ENCODE data around the gene ST8SIA2. TPM values are rescaled to one million over a fixed set of nuclear protein-coding genes. Genes with fewer than 3 reads are reported as not detected.

ST8SIA2 gene
- total RNA-seq, 2 donors from 2014 or later: 0.35 to 0.37 TPM

- no peak for DNase-seq (ENCODE audit: low spot score)
- no peak overlapping the region for H3K4me3 ChIP-seq
- no peaks in the 10 kb centered on the region for H3K36me3 ChIP-seq
- no peak overlapping the region for H3K27ac ChIP-seq
- H3K9me3 ChIP-seq: no peaks in the 10 kb centered on the region
- no peaks in the 10 kb centered on the region for H3K27me3 ChIP-seq
- TF ChIP-seq CTCF (IDR thresholded peaks at IDR 0.05): no peak
- no peaks in the 10 kb centered on the region for H3K4me1 ChIP-seq
Observed at GRCh38 chr15:92400573-92400972, 6.9 kb downstream of the ST8SIA2 start.

GRCh38 chr15:92400980-92401787 lies 7.5 kb downstream of the ST8SIA2 start:
- H3K27me3 ChIP-seq: no peaks in the 10 kb centered on the region
- H3K4me3 ChIP-seq: no peak overlapping the region
- TF ChIP-seq CTCF (IDR thresholded peaks at IDR 0.05): no peak
- no peaks in the 10 kb centered on the region for H3K4me1 ChIP-seq
- DNase-seq (ENCODE audit: low spot score): no peak
- no peaks in the 10 kb centered on the region for H3K9me3 ChIP-seq
- no peaks in the 10 kb centered on the region for H3K36me3 ChIP-seq
- H3K27ac ChIP-seq: no peak overlapping the region

GRCh38 chr15:92402751-92403150 lies 9.1 kb downstream of the ST8SIA2 start:
- no peaks in the 10 kb centered on the region for H3K36me3 ChIP-seq
- H3K4me3 ChIP-seq: no peak overlapping the region
- no peak for DNase-seq (ENCODE audit: low spot score)
- H3K4me1 ChIP-seq: no peaks in the 10 kb centered on the region
- TF ChIP-seq CTCF (IDR thresholded peaks at IDR 0.05): no peak
- H3K27ac ChIP-seq: no peak overlapping the region
- H3K9me3 ChIP-seq: no peaks in the 10 kb centered on the region
- no peaks in the 10 kb centered on the region for H3K27me3 ChIP-seq

- Histone ChIP-seq H3K9me3 (no peaks in the 10 kb centered on the region), H3K36me3 (no peaks in the 10 kb centered on the region), H3K27me3 (no peaks in the 10 kb centered on the region), H3K4me1 (no peaks in the 10 kb centered on the region), H3K27ac (no peak overlapping the region), H3K4me3 (no peak overlapping the region)
- DNase-seq (ENCODE audit: low spot score): no peak
- no peak for TF ChIP-seq CTCF (IDR thresholded peaks at IDR 0.05)
Observed at GRCh38 chr15:92405942-92406341, 12.3 kb downstream of the ST8SIA2 start.

DNA sequence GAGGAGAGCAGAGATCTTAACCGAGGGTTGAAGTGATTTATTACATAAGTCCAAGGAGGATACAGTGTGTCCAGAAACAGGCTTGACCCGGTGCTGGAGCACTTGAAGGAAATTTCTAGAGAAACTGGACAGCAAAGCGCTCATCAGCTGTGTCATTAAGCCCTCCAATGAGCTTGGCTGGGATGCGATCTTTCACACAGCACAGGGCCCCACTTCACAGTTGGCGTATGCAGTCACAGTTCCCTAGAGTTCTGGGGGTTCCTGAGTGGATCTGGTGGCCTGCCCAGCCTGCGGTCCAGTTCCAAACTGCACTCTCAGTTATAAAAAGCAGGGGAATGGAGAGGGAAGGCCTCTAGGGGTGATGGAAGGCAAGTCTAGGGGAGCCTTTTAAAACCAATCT lies 13.6 kb downstream of the ST8SIA2 start:
- no peak for DNase-seq (ENCODE audit: low spot score)
- Histone ChIP-seq H3K4me3 (no peak overlapping the region), H3K4me1 (no peaks in the 10 kb centered on the region), H3K27ac (no peak overlapping the region), H3K27me3 (no peaks in the 10 kb centered on the region), H3K9me3 (no peaks in the 10 kb centered on the region), H3K36me3 (no peaks in the 10 kb centered on the region)
- TF ChIP-seq CTCF (IDR thresholded peaks at IDR 0.05): no peak

- no peaks in the 10 kb centered on the region for H3K9me3 ChIP-seq
- H3K36me3 ChIP-seq: no peaks in the 10 kb centered on the region
- H3K27ac ChIP-seq: no peak overlapping the region
- no peaks in the 10 kb centered on the region for H3K27me3 ChIP-seq
- no peaks in the 10 kb centered on the region for H3K4me1 ChIP-seq
- DNase-seq (ENCODE audit: low spot score): no peak
- no peak for TF ChIP-seq CTCF (IDR thresholded peaks at IDR 0.05)
- no peak overlapping the region for H3K4me3 ChIP-seq
Observed at GRCh38 chr15:92407916-92408315, 14.2 kb downstream of the ST8SIA2 start.
